Thoracic aorta (tissue), 2 donors: ENCODE results near the gene KCNK13. TPM values are rescaled to one million over a fixed set of nuclear protein-coding genes. Genes with fewer than 3 reads are reported as not detected.

ENCODE experiments used
- ATAC-seq: fragments of 150-250 bp; one replicate; pipeline ENCODE4 v1.8.0; 2017; ENCODE audit warnings: low read depth; ENCODE audit not compliant: insufficient number of reproducible peaks, low FRiP score
- DNase-seq: peaks from one replicate; pipeline ENCODE4 v3.0.0-alpha.2; 2020; ENCODE audit warnings: low spot score
- H3K27ac ChIP-seq, 2 donors: fragments of 200-600 bp; sonication (generic); 1 replicate in 1 of 2; 2 replicates in 1 of 2; pipeline ENCODE4 v1.5.1; 2016; ENCODE audit warnings: mild to moderate bottlenecking in 2 of 2, moderate library complexity in 2 of 2
- H3K27me3 ChIP-seq: fragments of 200-600 bp; sonication (generic); replicated peaks from 2 replicates; pipeline ENCODE4 v1.6.0; 2016; ENCODE audit warnings: mild to moderate bottlenecking; ENCODE audit not compliant: insufficient read depth
- H3K36me3 ChIP-seq: fragments of 200-600 bp; sonication (generic); one replicate; pipeline ENCODE4 v1.5.1; 2016
- H3K4me1 ChIP-seq, 2 donors: fragments of 200-600 bp; sonication (generic); 1 replicate in 1 of 2; 2 replicates in 1 of 2; pipeline versions ENCODE4 v1.5.1 to v1.6.0; 2016; ENCODE audit warnings: low read depth in 2 of 2, mild to moderate bottlenecking in 1 of 2; ENCODE audit not compliant: control insufficient read depth in 1 of 2
- H3K4me3 ChIP-seq: fragments of 200-600 bp; sonication (generic); 2 replicates; pipeline ENCODE4 v1.5.1; 2016; ENCODE audit warnings: mild to moderate bottlenecking
- H3K9me3 ChIP-seq: fragments of 200-600 bp; sonication (generic); 2 replicates; pipeline ENCODE4 v1.5.1; 2016
- CTCF ChIP-seq: fragments of 200-600 bp; sonication (generic); IDR thresholded peaks from one replicate; pipeline ENCODE4 v1.5.1; 2019; ENCODE audit warnings: antibody characterized with exemption
- total RNA-seq, 2 donors: library from RNA; depleted of rRNA; stranded (reverse); fragments of >200 nt; gene quantifications; one replicate each; pipeline versions ENCODE4 v1.1.0 to v1.2.3, GENCODE V29; 2016

Gene KCNK13
- total RNA-seq, 2 donors from 2014 or later: 0.14 to 0.92 TPM

DNA sequence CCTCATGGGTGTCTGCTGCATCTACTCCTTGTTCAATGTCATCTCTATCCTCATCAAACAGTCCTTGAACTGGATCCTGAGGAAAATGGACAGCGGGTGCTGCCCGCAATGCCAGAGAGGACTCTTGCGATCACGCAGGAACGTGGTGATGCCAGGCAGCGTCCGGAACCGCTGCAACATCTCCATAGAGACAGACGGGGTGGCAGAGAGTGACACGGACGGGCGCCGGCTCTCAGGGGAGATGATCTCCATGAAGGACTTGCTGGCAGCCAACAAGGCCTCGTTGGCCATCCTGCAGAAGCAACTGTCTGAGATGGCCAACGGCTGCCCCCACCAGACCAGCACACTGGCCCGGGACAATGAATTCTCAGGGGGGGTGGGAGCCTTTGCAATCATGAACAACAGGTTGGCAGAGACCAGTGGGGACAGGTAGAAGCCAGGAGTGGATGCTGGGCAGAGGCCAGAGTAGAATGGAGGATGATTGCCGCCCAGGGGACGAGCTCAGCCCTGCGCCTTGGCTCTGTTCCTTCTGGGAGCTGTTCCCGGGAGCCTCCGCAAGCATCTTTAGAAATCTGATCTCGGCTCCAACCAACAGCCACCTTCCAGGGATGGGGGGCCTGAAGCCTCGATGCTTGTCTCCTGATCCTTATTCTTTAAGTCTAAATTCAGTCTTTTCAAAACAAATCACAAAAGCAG is 122.9 kb downstream of the KCNK13 start:
- Histone ChIP-seq H3K4me1 (no peaks in the 10 kb centered on the region), H3K36me3 (no peaks in the 10 kb centered on the region), H3K27ac (no peak overlapping the region), H3K9me3 (no peaks in the 10 kb centered on the region), H3K27me3 (no peaks in the 10 kb centered on the region), H3K4me3 (no peak overlapping the region)
- ATAC-seq: no peak
- no peak for DNase-seq
- no peak for TF ChIP-seq CTCF

DNA sequence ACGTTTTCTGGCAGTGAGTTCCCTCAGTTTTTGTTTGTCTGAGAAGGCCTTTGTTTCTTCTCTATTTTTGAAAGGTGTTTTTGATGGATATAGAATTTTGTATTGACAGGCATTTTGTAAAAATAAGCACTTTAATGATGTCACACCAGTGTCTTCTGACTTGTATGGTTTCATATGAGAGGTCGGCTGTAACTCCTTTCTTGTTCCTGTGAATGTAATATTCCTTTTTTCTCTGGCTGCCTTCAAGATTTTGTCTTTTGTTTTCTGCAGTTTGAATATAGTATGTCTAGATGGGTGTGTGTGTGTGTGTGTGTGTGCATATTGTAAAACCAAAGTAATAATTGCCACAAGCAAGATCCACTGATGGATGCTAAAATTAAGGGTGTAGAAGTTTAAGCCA is 126.8 kb downstream of the KCNK13 start:
- Histone ChIP-seq H3K4me3 (no peak overlapping the region), H3K4me1 (no peaks in the 10 kb centered on the region), H3K27me3 (no peaks in the 10 kb centered on the region), H3K9me3 (no peaks in the 10 kb centered on the region), H3K27ac (no peak overlapping the region), H3K36me3 (no peaks in the 10 kb centered on the region)
- DNase-seq (no peak), ATAC-seq (no peak)
- TF ChIP-seq CTCF: no peak

- Histone ChIP-seq H3K4me1 (no peaks in the 10 kb centered on the region), H3K9me3 (no peaks in the 10 kb centered on the region), H3K4me3 (no peak overlapping the region), H3K27ac (no peak overlapping the region), H3K27me3 (no peaks in the 10 kb centered on the region), H3K36me3 (no peaks in the 10 kb centered on the region)
- DNase-seq: no peak
- no peak for TF ChIP-seq CTCF
- ATAC-seq: no peak
Measured at GRCh38 chr14:90191154-90191553, 129.4 kb downstream of the KCNK13 start.

GRCh38 chr14:90191585-90191984 is 129.8 kb downstream of the KCNK13 start:
- TF ChIP-seq CTCF: no peak
- H3K27ac ChIP-seq: no peak overlapping the region
- ATAC-seq: no peak

GRCh38 chr14:90193925-90194324 is 132.1 kb downstream of the KCNK13 start:
- TF ChIP-seq CTCF: no peak
- H3K4me3 ChIP-seq: no peak overlapping the region
- H3K27ac ChIP-seq: no peak overlapping the region
- ATAC-seq (no peak), DNase-seq (no peak)
- no peaks in the 10 kb centered on the region for H3K36me3 ChIP-seq
- H3K27me3 ChIP-seq: no peaks in the 10 kb centered on the region
- no peaks in the 10 kb centered on the region for H3K4me1 ChIP-seq
- H3K9me3 ChIP-seq: no peaks in the 10 kb centered on the region

More at GRCh38 chr14:90191585-90191984, 129.8 kb downstream of the KCNK13 start:
- DNase-seq: no peak
- no peaks in the 10 kb centered on the region for H3K4me1 ChIP-seq
- no peaks in the 10 kb centered on the region for H3K27me3 ChIP-seq
- H3K4me3 ChIP-seq: no peak overlapping the region
- H3K9me3 ChIP-seq: no peaks in the 10 kb centered on the region
- H3K36me3 ChIP-seq: no peaks in the 10 kb centered on the region
